HG03460 (cell line): ENCODE measurements around the gene PABPN1.
"Not testable (repeated sequence)": the region's sequence is repeated elsewhere in the genome, so short reads cannot be mapped to it uniquely, and the experiment has no call there.

Source experiments
- ATAC-seq: cut with Tn5 transposase; IDR thresholded peaks from one replicate; pipeline ENCODE4 v1.9.1; 2021; ENCODE audit not compliant: unreplicated experiment

PABPN1 gene, protein sequence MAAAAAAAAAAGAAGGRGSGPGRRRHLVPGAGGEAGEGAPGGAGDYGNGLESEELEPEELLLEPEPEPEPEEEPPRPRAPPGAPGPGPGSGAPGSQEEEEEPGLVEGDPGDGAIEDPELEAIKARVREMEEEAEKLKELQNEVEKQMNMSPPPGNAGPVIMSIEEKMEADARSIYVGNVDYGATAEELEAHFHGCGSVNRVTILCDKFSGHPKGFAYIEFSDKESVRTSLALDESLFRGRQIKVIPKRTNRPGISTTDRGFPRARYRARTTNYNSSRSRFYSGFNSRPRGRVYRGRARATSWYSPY

GRCh38 chr14:23320584-23321571 lies at the start of gene PABPN1:
Gene PABPN1 (plus strand): TSS chr14:23321457. CDS start chr14:23321470, 13 bp downstream.
- peak; percentile 89 for ATAC-seq

- ATAC-seq = no peak
These were observed 45.8 kb upstream of the PABPN1 start for GRCh38 chr14:23275412-23275811.

GRCh38 chr14:23277189-23277588 lies 44.1 kb upstream of the PABPN1 start:
- no peak for ATAC-seq

DNA sequence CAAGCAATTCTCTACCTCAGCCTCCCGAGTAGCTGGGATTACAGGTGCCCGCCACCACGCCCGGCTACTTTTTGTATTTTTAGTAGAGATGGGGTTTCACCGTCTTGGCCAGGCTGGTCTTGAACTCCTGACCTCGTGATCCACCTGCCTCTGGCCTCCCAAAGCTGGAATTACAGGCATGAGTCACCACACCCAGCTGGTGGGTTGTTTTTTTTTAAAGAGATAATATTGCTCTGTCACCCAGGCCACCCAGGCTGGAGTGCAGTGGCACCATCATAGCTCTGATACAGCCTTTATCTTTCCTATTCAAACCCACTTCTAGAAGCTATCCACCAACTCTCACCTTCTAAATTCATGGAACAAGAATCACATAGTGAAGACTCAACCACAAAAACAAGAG lies 43.3 kb upstream of the PABPN1 start:
- ATAC-seq = not testable (repeated sequence)

GRCh38 chr14:23281247-23281646 lies 40.0 kb upstream of the PABPN1 start:
- ATAC-seq = no peak

DNA sequence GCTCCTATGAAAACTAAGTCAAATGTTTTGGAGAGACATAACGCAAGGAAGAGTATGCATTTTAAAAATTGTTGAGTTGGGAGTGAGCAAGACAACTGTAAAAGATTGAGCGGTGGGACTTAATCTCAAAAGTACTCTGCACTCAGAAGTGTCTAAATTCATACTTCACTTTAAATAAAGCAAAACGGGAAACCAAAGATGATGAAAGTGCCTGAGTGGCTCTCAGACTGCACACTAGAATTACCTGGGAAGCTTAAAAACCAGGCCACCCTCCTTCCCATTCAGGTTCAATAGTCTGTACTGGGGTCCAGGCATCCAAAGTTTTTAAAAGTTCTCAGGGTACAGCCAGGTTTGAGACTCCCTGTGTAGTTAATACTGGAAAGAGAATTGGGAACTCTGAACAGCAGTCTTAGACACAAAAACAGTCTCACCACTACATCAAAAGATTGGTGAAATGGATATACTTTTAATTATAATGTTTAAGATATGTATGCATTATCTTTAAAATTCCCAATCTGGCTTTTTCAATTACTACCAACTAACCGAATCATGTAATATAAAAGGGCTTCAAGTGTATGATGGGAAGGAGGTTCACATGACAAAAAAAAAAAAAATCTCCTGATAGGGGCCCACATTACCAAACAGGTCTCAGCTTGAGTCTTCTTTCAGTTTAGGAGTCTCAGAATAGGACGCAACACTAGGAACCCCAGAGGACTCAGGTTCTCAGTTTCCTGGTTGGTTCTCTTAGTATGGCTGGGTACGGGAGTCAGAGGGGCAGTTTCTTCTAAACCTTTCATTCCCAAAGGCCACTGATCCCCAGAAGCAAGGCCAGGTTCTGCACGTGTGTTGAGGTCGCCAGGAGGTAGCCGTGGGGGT lies 36.4 kb upstream of the PABPN1 start:
- no peak for ATAC-seq

DNA sequence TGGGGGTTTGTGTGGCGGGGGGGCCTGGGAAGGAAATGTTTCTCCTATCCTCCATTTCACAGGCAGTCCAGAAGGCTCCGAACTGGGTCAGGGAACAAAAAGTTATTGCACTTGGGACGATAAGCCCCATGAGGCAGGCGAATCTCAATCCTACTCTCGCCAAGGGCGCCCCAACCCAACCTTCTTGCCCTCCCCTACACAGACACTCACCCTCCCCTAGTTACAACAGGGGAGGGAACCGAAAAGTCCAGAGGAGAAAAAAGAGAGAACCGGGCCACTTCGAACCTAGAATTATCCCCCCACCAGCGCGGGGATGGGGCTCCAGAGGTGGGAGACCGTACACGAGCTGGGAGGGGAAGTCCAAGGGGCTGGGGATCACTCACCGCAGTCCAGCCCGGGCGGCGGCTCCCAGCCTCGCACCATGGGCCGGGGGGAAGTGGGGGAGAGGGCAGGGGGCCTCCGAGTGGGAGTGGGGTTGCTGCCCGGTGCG lies 35.7 kb upstream of the PABPN1 start:
- ATAC-seq = peak; percentile 20

GRCh38 chr14:23286020-23286901 lies 35.0 kb upstream of the PABPN1 start, which contains the start of gene HOMEZ:
Gene HOMEZ (minus strand): TSS chr14:23286132. CDS start chr14:23285952, 180 bp downstream.
- peak; percentile 96 for ATAC-seq

DNA sequence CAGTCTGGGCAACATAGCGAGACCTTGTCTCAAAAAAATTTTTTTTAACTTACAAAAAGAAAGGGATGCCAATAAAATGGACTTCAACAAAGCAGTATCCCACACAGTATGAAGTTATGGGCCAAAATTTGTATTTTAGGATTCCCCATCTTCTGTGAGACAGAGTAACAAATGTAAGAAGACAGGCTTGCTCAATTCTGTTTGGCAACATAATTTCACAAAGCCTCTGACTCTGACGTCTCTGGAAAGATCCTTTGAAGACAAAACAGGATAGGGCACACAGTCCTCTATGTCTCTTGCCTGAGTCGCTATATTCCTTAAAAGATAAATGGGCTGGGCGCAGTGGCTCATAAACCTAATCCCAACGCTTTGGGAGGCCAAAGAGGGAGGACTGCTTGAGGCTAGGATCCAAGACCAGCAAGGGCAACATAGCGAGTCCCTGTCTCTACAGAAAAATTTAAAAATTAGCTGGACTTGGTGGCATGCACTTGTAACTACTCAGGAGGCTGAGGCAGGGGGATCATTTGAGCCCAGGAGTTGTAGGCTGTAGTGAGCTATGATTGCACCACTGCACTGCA lies 34.3 kb upstream of the PABPN1 start:
- no peak for ATAC-seq

DNA sequence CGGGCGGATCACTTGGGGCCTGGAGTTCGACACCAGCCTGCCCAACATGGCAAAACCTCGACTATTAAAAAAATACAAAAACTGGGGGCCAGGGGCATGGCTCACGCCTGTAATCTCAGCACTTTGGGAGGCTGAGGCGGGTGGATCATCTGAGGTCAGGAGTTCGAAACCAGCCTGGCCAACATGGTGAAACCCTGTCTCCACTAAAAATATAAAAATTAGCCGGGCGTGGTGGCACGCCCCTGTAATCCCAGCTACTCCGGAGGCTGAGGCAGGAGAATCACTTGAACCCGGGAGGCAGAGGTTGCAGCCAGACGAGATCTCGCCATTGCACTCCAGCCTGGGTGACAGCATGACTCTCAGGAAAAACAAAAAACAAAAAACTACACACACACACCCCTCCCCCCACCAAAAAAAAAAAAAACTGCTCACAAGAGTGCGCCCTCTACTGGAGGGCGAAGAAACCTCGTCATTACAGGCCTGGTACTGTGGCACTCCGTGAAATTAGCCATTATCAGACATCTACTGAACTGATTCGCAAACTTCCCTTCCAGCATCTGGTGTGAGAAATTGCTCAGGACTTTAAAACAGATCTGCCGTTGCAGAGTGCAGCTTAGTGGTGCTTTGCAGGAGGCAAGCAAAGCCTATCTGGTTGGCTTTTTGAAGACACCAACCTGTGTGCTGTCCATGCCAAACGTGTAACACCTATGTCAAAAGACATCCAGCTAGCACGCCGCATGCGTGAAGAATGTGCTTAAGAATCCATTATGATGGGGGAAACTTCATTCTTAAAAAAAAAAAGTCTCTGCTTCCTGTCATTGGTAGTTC lies 26.3 kb upstream of the PABPN1 start:
- no peak for ATAC-seq

GRCh38 chr14:23296012-23296777 lies 25.1 kb upstream of the PABPN1 start:
- no peak for ATAC-seq

GRCh38 chr14:23297096-23297495 lies 24.2 kb upstream of the PABPN1 start:
- no peak for ATAC-seq

DNA sequence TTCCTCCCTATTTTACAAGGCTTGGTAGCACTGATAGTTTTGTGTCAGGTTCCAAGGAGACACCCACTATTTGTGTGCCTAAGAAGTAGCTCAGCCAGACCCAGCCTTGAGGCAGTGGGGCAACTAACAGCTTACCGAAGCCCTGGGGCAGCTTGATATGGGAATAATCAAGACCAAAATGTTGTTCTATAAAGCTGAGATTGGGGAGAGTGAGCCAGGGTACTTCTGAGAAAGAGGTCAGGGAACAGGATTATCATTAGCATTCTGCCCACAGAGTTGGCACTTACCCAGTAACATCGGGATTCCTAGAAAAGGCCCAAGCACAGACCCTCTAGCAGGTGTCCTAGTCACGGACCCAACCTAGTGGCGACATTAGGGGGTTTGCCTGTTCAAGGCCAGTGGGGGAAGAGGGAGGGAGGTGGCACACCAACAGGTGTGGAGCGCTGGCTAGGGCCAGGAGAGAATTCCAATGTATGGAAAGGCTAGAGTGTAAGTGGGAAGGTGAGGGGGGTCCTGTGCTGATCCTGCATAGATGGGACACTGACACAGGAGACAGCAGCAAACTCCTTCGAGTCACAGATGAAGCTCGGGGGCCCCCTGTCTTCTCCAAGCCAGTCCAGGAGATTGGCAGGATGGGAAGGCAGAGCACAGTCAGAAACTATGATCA lies 23.5 kb upstream of the PABPN1 start:
- no peak for ATAC-seq

- no peak for ATAC-seq
These were observed 21.9 kb upstream of the PABPN1 start for GRCh38 chr14:23299211-23299957.

DNA sequence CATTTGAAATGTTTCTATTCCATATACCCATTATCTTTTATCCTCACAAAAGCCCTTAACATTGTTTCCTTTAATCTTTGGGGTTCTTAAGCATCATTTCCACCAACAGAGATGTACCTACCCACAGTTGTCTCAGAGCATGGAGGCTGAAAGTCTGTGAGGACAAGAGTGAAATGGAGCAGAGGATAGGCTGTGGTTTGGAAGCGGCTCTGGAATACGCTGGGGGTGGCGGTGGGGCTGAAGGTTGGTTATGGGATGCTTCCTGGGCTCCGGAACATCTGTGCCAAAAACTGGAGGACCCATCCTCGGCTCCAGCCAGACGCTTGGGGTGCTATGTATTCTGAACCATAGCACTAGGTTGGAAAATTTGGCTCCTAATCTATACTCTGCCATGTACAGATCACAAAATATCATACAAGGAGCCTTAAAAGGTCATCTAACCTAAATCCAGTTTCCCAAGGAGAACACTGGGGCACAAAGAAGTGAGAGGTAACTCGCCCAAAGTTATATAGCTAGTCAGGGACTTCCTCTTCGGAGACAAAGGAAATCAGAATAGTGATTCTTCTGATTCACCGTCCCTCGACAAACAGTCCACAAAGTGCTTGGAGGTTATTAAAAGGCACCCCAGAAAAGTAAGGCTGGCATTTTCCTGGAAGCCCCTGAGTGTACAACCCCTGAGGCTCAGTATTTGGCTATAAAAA lies 21.1 kb upstream of the PABPN1 start:
- no peak for ATAC-seq

DNA sequence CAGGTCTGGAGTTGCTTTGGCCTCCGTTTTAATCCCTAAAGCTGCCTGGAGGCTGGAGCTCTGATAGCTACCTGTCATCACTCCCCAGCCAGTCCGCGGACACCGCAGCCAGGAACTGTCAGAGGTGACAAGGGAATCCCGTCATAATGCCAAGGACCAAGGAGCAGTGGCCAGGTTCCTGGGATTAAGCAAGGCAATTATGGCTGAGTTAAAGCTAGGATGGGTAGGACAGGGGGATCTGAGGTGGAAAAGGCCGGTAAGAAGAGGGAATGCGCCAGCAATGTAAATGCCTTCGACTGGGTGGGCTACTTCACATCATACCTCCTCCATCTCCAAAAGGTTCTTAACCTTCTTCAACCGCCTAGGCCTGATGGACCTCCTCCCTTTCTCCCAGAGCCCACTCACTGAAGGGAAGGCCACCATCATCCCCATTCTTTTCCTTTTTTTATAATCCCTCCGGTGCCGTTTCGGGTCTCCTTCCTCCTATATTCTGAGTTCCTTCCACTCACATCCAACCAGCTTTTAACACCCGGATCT lies 20.5 kb upstream of the PABPN1 start:
- ATAC-seq = no peak
